GM19193 (cell line): ENCODE data around the gene OR2AK2.

ENCODE experiments used
- POLR2A ChIP-seq: IDR thresholded peaks from 4 replicates; pipeline ENCODE4 v1.6.1; 2011; ENCODE audit not compliant: insufficient read depth, insufficient read length; ENCODE audit errors: extremely low read depth

OR2AK2 gene, protein sequence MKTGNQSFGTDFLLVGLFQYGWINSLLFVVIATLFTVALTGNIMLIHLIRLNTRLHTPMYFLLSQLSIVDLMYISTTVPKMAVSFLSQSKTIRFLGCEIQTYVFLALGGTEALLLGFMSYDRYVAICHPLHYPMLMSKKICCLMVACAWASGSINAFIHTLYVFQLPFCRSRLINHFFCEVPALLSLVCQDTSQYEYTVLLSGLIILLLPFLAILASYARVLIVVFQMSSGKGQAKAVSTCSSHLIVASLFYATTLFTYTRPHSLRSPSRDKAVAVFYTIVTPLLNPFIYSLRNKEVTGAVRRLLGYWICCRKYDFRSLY

DNA sequence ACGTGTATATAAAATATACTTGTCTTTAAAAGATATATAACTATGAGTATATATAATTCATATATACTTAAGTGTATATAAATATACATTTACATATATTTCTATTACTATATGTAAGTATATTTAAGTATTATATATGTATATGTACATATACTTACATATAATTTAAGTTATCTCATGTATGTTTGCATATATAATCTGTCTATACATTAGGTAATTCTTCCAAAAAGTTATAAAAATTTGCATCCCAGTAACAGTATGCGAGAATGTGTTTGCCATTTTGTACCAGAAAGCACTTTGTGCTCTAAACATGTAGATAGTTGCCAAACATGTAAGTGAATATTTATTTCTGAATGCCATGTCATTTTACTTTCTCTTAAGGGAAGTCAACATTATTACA is at the start of gene OR2AK2:
Gene OR2AK2 (plus strand): TSS at position 301 of the 400 bp plus-strand sequence. CDS start 144 bp downstream, outside the sequence.
- no peak for TF ChIP-seq POLR2A

DNA sequence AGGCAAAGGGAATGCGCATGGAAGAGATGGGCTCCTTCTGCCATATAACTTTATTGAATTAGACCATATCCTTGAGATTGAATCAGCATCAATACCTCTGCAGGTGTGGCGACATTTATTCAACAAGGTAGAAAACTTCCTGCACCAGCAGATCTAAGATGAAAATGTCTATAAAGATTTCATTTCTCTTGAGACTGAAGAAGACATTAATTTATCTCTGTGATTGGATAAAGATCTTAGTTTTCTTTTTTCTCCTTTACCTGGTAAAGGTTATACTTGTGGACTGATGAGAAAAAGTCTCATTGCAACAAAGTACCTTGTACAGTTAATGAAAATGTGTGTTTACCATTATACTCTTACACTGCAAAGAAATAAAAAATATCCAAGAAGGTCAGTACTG is 45.1 kb upstream of the OR2AK2 start, which contains the start of gene OR2T8:
Gene OR2T8 (plus strand): TSS at position 301 of the 400 bp plus-strand sequence. CDS start 766 bp downstream, outside the sequence.
- no peak for TF ChIP-seq POLR2A

DNA sequence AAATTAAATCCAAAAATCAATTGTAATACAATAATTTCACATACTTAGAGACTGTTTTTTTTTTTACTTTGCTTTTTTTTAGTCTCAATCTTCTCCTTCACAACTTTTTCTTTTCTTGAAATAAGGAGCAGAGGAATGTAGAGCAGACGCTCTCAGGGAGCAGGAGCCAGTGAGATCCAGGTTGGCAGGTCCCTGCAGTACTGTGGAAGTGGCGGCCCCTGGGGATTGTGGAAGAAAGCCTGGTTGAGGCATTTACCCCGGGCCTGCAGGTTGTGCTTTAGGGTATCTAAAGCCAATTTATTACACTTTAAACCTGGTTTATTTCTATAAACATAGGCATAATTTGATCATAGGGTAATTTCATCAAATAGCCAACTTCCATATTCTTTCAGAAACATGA is 41.1 kb upstream of the OR2AK2 start:
- no peak for TF ChIP-seq POLR2A

DNA sequence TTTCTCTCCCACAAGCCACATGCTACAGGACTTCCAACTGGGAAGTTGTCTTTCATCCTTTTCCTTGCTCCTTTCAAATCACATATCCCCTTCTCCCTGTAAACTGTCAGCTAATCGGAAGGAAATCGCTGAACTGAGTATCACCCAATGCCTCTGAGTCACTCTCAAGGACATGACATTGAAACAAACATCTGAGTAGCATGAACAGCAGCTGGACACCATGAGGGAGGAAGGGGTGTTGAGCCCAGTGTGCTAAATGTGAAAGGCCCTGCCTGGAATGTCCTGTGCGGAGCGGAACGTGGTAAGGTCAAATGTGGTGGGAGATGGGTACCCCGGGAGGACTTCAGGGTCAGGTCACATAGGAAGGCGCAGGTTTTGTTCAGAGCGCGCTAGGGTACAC is 40.2 kb upstream of the OR2AK2 start, which contains the start of gene OR2AJ1:
Gene OR2AJ1 (plus strand): TSS at position 22 of the 400 bp plus-strand sequence. CDS start 8,880 bp downstream, outside the sequence.
- TF ChIP-seq POLR2A, result no peak

DNA sequence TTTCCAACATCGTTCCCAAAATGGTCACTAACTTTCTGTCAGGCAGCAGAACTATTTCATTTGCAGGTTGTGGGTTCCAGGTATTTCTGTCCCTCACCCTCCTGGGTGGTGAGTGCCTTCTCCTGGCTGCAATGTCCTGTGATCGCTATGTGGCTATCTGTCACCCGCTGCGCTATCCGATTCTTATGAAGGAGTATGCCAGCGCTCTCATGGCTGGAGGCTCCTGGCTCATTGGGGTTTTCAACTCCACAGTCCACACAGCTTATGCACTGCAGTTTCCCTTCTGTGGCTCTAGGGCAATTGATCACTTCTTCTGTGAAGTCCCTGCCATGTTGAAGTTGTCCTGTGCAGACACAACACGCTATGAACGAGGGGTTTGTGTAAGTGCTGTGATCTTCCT is 31.0 kb upstream of the OR2AK2 start:
- TF ChIP-seq POLR2A, result no peak

DNA sequence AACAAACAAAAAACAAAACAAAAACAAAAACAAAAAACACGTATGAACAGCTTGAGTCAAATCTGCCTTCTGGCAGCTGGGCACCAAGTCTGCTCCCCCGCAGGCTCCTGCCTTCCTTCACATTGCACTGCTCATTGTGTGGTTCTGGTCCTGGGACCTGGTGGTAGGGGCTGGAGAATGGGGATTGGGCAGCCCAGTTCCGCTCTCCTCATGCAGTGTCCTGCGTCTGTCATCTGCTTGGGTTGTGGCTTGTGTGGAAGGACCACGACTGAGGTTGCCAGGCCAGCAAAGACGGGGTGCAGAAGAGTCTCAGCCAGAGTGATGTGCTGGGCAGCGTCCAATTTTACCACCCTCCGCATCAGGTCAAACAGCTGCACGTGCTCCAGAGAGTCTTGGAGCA is 29.3 kb upstream of the OR2AK2 start:
- TF ChIP-seq POLR2A, result no peak

DNA sequence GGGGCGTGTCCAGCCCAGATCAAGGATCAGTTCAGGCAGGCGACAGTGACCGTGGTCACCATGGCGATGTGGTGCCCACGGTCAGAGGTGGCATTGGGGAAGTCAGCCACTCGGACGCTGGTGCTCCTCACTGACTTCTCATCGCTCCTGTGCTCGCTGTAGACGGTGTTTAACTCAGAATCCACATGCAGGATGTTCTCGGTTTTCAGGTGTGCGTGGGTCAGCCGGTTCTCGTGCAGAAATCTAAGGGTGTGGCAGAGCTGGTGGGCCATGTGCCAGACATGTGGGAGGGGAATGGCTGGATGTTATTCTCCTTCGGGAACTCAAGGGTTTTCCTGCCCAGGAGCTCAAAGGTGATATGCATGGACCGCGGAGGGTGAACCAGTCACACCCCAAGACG is 28.6 kb upstream of the OR2AK2 start:
- TF ChIP-seq POLR2A, result no peak

DNA sequence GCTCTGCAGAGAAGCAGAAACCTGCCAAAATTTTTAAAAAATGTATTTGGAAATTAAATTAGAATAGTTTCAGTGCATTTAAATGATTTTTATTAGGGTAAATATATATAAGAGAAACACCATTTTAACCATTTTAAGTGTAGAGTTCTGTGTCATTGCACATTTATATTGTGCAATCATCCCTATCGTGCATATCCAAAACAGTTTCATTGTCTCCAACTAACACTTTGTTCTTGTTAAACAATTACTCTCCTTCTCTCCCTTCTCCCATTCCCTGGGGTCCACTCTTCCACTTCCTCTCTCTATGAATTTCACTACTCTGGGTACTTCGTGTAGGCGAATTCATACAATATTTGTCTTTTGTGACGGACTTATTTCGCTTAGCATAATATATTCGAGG is 22.4 kb upstream of the OR2AK2 start:
- TF ChIP-seq POLR2A, result no peak

DNA sequence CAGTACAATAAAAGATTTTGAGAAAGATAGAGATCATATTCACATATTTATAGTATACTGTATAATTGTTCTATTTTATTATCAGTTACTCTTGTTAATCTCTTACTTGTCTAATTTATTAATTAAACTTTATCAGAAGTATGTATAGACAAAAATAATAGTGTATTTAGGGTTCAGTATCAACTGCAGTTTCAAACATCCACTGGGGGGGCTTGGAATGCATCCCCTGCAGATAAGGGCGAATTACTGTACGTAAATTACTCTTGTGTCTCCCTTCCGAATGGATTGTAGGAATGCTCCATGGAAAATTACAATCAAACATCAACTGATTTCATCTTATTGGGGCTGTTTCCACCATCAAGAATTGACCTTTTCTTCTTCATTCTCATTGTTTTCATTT is 16.5 kb upstream of the OR2AK2 start, which contains the start of gene OR2L8:
Gene OR2L8 (plus strand): TSS at position 301 of the 400 bp plus-strand sequence. CDS start 0 bp downstream, at position 301.
- no peak for TF ChIP-seq POLR2A

DNA sequence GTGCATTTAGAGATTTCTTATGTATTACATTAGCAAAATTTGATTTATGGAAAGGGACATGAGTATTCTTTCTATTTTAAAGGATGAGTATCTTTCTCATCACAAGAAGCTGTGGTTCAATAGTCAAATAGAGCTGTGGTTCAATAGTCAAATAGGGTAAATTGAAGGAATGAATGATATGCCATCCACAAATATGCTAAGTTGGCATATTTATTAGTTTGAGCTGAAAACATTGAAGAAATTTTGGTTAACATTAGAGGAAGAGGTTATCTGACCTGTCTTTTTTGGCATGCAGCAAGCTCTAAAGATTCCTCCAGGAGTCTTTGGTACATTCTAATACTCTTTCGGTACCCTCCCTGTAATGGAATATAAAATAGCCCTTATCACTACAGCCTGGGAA is 11.6 kb upstream of the OR2AK2 start:
- TF ChIP-seq POLR2A, result no peak

DNA sequence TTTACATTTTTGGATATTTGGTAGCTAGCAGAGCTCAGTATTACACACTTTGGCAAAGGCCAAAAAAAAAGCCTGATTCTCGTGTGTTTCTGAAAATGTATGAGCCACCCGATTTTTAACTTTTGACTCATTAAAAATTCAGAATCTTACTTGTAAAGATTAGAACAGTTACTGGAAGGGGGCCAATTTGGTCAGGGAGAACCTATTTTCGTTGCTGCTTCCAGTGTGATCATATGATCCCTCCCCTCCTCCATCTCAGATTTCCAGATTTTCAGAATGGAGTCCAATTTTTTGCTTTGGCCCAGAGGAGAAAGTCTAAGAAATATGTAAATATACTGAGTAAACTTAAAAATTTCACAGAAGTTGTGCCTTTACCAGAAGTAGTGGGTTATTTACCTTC is 3.2 kb upstream of the OR2AK2 start:
- no peak for TF ChIP-seq POLR2A

DNA sequence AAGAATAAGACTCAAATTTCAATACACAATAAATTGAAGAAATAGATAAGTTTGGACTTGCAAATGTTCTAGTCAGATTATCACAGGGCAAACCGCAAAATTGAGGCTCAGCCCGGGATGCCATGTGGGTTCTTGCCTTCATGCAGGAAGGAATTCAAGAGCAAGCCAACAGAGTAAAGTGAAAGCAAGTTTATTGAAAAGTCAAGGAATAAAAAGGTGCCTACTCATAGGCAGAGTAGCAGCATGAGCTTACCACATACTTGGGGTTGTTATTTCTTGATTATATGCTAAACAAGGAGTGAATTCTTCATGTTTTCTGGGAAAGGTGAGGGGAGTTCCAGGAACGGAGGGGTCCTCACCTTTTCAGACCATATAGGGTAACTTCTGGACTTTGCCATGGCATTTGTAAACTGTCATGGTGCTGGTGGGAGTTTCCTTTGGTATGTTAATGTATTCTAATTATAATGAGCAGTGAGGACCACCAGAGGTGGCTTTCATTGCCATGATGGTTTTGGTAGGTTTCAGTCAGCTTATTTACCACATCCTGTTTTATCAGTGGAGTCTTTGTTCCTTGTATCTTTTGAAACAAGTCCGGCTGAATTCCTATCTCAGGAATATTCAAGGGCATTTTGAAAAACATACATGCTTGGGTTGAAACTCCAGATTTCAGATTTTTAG is 2.0 kb upstream of the OR2AK2 start:
- no peak for TF ChIP-seq POLR2A

DNA sequence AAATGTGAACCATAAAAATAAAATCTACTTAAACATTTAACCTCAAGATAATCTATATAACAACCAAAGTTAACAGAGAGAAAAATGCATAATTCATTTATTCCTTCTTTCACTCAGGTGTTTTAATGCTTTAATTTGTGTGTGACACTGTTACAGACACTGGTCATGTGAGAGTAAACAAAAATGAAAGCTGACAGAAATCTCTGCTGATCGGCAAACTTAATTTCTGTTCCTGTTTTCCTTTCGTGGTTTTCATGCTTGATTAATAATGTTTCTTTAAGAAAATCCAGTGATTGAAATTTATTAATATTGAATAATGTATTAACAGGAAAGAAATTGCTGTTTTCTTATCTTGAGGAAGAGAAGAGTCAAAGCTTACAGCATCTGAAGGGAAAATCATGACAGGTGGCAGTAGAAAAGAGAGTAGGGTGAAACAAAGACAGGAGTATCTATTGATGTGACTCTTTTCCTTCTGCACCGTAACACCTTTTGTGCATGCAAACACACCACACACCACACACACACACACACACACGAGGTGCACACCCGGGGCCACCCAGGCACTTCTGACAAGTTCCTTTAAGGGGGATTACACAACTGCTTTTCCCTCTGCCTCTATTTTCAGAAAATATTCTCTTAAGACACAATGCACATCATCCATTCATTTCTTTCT is 1.6 kb downstream of the OR2AK2 start:
- no peak for TF ChIP-seq POLR2A

DNA sequence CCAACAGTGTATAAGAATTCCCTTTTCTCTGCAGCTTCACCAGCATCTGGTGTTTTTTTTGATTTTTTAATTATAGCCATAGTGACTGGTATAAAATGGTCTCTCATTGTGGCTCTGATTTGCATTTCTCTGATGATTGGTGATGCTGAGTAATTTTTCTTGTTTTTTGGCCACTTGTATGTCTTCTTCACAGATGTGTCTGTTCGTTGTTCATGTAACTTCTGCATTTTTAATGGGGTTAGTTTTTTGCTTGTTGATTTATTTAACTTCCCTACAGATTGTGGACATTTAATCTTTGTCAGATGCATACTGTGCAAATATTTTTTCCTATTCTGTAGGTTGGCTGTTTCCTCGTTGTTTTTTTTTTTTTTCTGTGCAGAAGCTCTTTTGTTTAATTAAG is 28.0 kb downstream of the OR2AK2 start:
- no peak for TF ChIP-seq POLR2A

DNA sequence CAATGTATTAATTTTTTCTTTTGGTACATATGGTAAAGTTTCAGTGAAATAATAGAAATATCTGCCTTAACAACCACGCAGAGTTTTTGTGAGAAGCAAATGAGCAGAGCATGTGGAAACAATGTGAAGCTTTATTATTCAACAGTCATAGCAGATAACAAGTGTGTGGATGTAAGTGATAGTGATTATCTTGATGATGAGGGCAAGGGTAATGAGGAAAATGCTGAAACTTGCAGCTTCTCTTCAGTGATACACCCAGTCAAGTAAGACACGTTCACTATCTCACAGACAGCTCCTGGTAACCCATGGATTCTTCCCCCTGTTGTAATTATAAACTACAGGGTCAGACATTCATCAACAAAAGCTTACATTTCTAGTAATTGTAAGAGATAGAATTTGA is 33.8 kb downstream of the OR2AK2 start:
- no peak for TF ChIP-seq POLR2A
